Measurements from ENCODE around the gene PDLIM4. TPM values are rescaled to one million over a fixed set of nuclear protein-coding genes. Genes with fewer than 3 reads are reported as not detected.

The PDLIM4 gene
- total and polyA plus RNA-seq, 9 donors = 3.4 to 63.4 (median 40.8) TPM

GRCh38 chr5:132218321-132218720 lies 39.2 kb upstream of the PDLIM4 start:
- Histone ChIP-seq H3K4me3 (no peak overlapping the region), H3K9me3 (no peaks in the 10 kb centered on the region), H3K4me1 (ENCODE audit: insufficient read depth) (peaks cover 9% of the 10 kb centered on the region), H3K36me3 (no peaks in the 10 kb centered on the region), H3K27me3 (no peaks in the 10 kb centered on the region), H3K27ac (no peak overlapping the region)
- TF ChIP-seq CTCF (IDR thresholded peaks at IDR 0.05) (no peak), POLR2A (IDR thresholded peaks at IDR 0.05) (no peak), EP300 (IDR thresholded peaks at IDR 0.05) (no peak)
- no peak for DNase-seq
- 74 to 96% (median 95%) methylated on average over 4 of the region's 4 CpGs for WGBS, 3 donors
- intact Hi-C loops (cut with DNase I) = no loop called here

DNA sequence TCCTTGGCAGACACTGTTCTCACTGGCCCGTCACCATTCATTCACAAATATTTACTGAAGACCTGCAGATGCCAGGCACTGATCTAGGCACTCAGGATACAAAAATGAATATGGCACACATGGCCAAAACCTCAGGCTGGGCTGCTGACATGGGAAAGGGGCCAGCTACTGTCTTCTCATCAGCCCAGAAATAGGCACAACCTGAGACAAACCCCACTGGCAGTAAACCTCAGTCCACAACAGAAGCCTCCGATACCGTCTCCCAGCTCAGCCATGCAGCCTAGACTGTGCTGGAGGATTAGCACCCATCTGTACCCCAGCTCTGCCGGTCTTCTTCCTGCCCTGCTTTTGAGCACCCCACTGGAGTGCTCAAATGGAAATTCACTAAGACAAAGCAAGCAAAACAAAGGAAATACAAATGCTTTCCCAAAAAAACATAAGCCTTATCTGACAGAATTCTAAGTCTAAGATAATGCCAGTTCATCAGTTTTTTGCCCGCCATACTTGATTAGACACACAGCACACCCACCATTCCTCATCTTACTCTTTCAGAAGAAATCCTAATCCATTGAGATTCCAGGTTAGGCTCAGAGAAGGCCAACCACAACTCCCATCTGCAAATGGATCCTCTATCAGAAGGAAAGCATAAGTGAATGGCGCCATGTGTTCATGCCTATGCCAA lies 38.1 kb upstream of the PDLIM4 start:
- Histone ChIP-seq H3K27ac (no peak overlapping the region), H3K9me3 (no peaks in the 10 kb centered on the region), H3K36me3 (no peaks in the 10 kb centered on the region), H3K4me3 (no peak overlapping the region), H3K27me3 (no peaks in the 10 kb centered on the region), H3K4me1 (ENCODE audit: insufficient read depth) (peaks cover 9% of the 10 kb centered on the region)
- DNase-seq = no peak
- 96 to 98% (median 98%) methylated on average over 6 of the region's 6 CpGs for WGBS, 3 donors
- TF ChIP-seq POLR2A (IDR thresholded peaks at IDR 0.05) (no peak), CTCF (IDR thresholded peaks at IDR 0.05) (no peak), EP300 (IDR thresholded peaks at IDR 0.05) (no peak)
- intact Hi-C loops (cut with DNase I) = no loop called here

GRCh38 chr5:132219981-132220380 lies 37.5 kb upstream of the PDLIM4 start:
- peaks cover 6% of the 10 kb centered on the region for H3K4me1 ChIP-seq (ENCODE audit: insufficient read depth)
- no peaks in the 10 kb centered on the region for H3K36me3 ChIP-seq
- no peak overlapping the region for H3K27ac ChIP-seq
- no peak overlapping the region for H3K4me3 ChIP-seq
- DNase-seq = no peak
- H3K9me3 ChIP-seq = no peaks in the 10 kb centered on the region
- intact Hi-C loops (cut with DNase I) = loop anchor here in 1 of 4 donors (10.0 kb wide), 1 partner anchor 75 kb away; the partner anchor contains the start of gene SLC22A4
- TF ChIP-seq CTCF (IDR thresholded peaks at IDR 0.05) (no peak), POLR2A (IDR thresholded peaks at IDR 0.05) (no peak), EP300 (IDR thresholded peaks at IDR 0.05) (no peak)
- no peaks in the 10 kb centered on the region for H3K27me3 ChIP-seq
- WGBS, 3 donors = 80 to 88% (median 88%) methylated on average over 1 of the region's 1 CpG

- no peak for TF ChIP-seq EP300 (IDR thresholded peaks at IDR 0.05)
- no peak for TF ChIP-seq CTCF (IDR thresholded peaks at IDR 0.05)
- no peak for TF ChIP-seq POLR2A (IDR thresholded peaks at IDR 0.05)
- no peak for DNase-seq
- no peak overlapping the region for H3K4me3 ChIP-seq
- H3K36me3 ChIP-seq = no peaks in the 10 kb centered on the region
- H3K9me3 ChIP-seq = no peaks in the 10 kb centered on the region
- WGBS, 3 donors = 19 to 29% (median 24%) methylated on average over 2 of the region's 2 CpGs
- intact Hi-C loops (cut with DNase I) = loop anchor here in 1 of 4 donors (10.0 kb wide), 1 partner anchor 74 kb away; the partner anchor contains the start of gene SLC22A4
- H3K27me3 ChIP-seq = no peaks in the 10 kb centered on the region
- H3K27ac ChIP-seq = no peak overlapping the region
- peaks cover 5% of the 10 kb centered on the region for H3K4me1 ChIP-seq (ENCODE audit: insufficient read depth)
Measured at GRCh38 chr5:132220491-132220890, 37.0 kb upstream of the PDLIM4 start.

All from ovary (tissue), 9 donors.